Measurements from ENCODE around the gene BORA.

Gene BORA

DNA sequence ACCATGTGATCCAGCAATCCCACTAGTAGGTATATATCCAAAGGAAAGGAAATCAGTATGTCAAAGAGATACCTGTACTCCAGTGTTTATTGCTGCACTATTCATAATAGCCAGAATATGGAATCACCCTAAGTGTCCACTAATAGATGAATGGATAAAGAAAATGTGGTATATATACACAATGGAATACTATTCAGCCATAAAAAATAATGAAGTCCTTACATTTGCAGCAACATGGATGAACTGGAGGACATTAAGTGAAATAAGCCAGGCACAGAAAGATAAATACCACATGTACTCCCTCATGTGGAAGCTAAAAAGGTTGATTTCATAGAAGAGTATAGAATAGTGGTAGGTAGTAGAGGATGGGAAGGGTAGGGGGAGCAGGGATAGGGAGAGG, 23.5 kb downstream of the BORA start:
- Histone ChIP-seq H3K79me2 (ENCODE audit: insufficient read depth, low read length) (peaks cover 30% of the 10 kb centered on the region), H3K36me3 (ENCODE audit: insufficient read depth, low read length) (peaks cover 97% of the 10 kb centered on the region), H3K27me3 (ENCODE audit: insufficient read depth, low read length, poor library complexity) (no peaks in the 10 kb centered on the region), H3K4me3 (ENCODE audit: low read depth in 1 of 2, low read length in 2 of 2) (no peak overlapping the region), H3K4me1 (ENCODE audit: insufficient read depth, low read length) (no peaks in the 10 kb centered on the region), H3K4me2 (ENCODE audit: insufficient read depth, low read length) (no peak overlapping the region), H3K27ac (ENCODE audit: low read length) (no peak overlapping the region), H3K9ac (ENCODE audit: low read depth, low read length) (no peak overlapping the region), H4K20me1 (ENCODE audit: insufficient read depth, low read length) (peaks cover 10% of the 10 kb centered on the region), H3K9me3 (ENCODE audit: insufficient read depth, low read length, severe bottlenecking) (no peaks in the 10 kb centered on the region), H2AFZ (ENCODE audit: low read depth, low read length) (no peak overlapping the region)
- DNase-seq (no peak), ATAC-seq (ENCODE audit: insufficient read depth, low read depth) (no peak)
- no peak for TF ChIP-seq EZH2 (IDR thresholded peaks at IDR 0.05; ENCODE audit: borderline replicate concordance, low read depth, low read length, severe bottlenecking)
- TF ChIP-seq, protein P1, sequence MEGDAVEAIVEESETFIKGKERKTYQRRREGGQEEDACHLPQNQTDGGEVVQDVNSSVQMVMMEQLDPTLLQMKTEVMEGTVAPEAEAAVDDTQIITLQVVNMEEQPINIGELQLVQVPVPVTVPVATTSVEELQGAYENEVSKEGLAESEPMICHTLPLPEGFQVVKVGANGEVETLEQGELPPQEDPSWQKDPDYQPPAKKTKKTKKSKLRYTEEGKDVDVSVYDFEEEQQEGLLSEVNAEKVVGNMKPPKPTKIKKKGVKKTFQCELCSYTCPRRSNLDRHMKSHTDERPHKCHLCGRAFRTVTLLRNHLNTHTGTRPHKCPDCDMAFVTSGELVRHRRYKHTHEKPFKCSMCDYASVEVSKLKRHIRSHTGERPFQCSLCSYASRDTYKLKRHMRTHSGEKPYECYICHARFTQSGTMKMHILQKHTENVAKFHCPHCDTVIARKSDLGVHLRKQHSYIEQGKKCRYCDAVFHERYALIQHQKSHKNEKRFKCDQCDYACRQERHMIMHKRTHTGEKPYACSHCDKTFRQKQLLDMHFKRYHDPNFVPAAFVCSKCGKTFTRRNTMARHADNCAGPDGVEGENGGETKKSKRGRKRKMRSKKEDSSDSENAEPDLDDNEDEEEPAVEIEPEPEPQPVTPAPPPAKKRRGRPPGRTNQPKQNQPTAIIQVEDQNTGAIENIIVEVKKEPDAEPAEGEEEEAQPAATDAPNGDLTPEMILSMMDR (IDR thresholded peaks at IDR 0.05; ENCODE audit: borderline replicate concordance, extremely low read depth, low read length, poor library complexity, severe bottlenecking), result no peak

- Histone ChIP-seq H3K79me2 (ENCODE audit: insufficient read depth, low read length) (peaks cover 22% of the 10 kb centered on the region), H3K27me3 (ENCODE audit: insufficient read depth, low read length, poor library complexity) (no peaks in the 10 kb centered on the region), H3K36me3 (ENCODE audit: insufficient read depth, low read length) (peaks cover 92% of the 10 kb centered on the region), H3K4me1 (ENCODE audit: insufficient read depth, low read length) (no peaks in the 10 kb centered on the region), H3K9ac (ENCODE audit: low read depth, low read length) (no peak overlapping the region), H4K20me1 (ENCODE audit: insufficient read depth, low read length) (peaks cover 6% of the 10 kb centered on the region), H3K4me2 (ENCODE audit: insufficient read depth, low read length) (no peak overlapping the region), H3K9me3 (ENCODE audit: insufficient read depth, low read length, severe bottlenecking) (no peaks in the 10 kb centered on the region), H2AFZ (ENCODE audit: low read depth, low read length) (no peak overlapping the region), H3K27ac (ENCODE audit: low read length) (no peak overlapping the region), H3K4me3 (ENCODE audit: low read depth in 1 of 2, low read length in 2 of 2) (no peak overlapping the region)
- DNase-seq, result no peak
- ATAC-seq (ENCODE audit: insufficient read depth, low read depth), result no peak
- no peak for TF ChIP-seq EZH2 (IDR thresholded peaks at IDR 0.05; ENCODE audit: borderline replicate concordance, low read depth, low read length, severe bottlenecking)
- TF ChIP-seq, protein P1 (IDR thresholded peaks at IDR 0.05; ENCODE audit: borderline replicate concordance, extremely low read depth, low read length, poor library complexity, severe bottlenecking), result no peak
Measured at GRCh38 chr13:72754111-72754510, 26.4 kb downstream of the BORA start.

GRCh38 chr13:72757792-72758535, 30.2 kb downstream of the BORA start:
- peak; percentile 18; the same call in 1 of the 3 replicates for ATAC-seq (ENCODE audit: insufficient read depth, low read depth)

More at GRCh38 chr13:72757792-72758535, 30.2 kb downstream of the BORA start:
- H3K27me3 ChIP-seq (ENCODE audit: insufficient read depth, low read length, poor library complexity), result no peaks in the 10 kb centered on the region
- no peaks in the 10 kb centered on the region for H3K79me2 ChIP-seq (ENCODE audit: insufficient read depth, low read length)
- H3K4me1 ChIP-seq (ENCODE audit: insufficient read depth, low read length), result no peaks in the 10 kb centered on the region
- no peak overlapping the region for H3K4me3 ChIP-seq (ENCODE audit: low read depth in 1 of 2, low read length in 2 of 2)
- DNase-seq, result no peak
- no peak overlapping the region for H3K27ac ChIP-seq (ENCODE audit: low read length)
- H3K9me3 ChIP-seq (ENCODE audit: insufficient read depth, low read length, severe bottlenecking), result no peaks in the 10 kb centered on the region
- H4K20me1 ChIP-seq (ENCODE audit: insufficient read depth, low read length), result 0 out of 2 replicates have a peak, but pooled peaks cover 3% of the 10 kb centered on the region
- no peak overlapping the region for H3K9ac ChIP-seq (ENCODE audit: low read depth, low read length)
- H3K4me2 ChIP-seq (ENCODE audit: insufficient read depth, low read length), result no peak overlapping the region
- peaks cover 93% of the 10 kb centered on the region for H3K36me3 ChIP-seq (ENCODE audit: insufficient read depth, low read length)
- H2AFZ ChIP-seq (ENCODE audit: low read depth, low read length), result no peak overlapping the region
- TF ChIP-seq, protein P1 (IDR thresholded peaks at IDR 0.05; ENCODE audit: borderline replicate concordance, extremely low read depth, low read length, poor library complexity, severe bottlenecking), result no peak
- no peak for TF ChIP-seq EZH2 (IDR thresholded peaks at IDR 0.05; ENCODE audit: borderline replicate concordance, low read depth, low read length, severe bottlenecking)

Measured in DND-41 (cell line).